HEK293 (cell line): ENCODE results near the gene TIRAP.

Experiments
- CTCF ChIA-PET: fragments of 350-600 bp; formaldehyde crosslinking; extraction: SDS; loops from one replicate; lab custom pipeline; 2021; ENCODE audit warnings: antibody characterized with exemption; lab: Yijun Ruan, JAX
- POLR2A ChIA-PET: fragments of 300-600 bp; formaldehyde crosslinking; extraction: SDS; loops from one replicate; lab custom pipeline; 2020; ENCODE audit warnings: antibody characterized with exemption, inconsistent platforms; lab: Yijun Ruan, JAX
- H3K27ac ChIP-seq: fragments of 200-500 bp; sonication (Bioruptor generic); 2 replicates; pipeline ENCODE4 v1.5.1; 2014; ENCODE audit warnings: low read depth, low read length, control low read depth, inconsistent platforms; ENCODE audit errors: extremely low read depth
- H3K36me3 ChIP-seq, 2 experiments: fragments of 200-500 bp in 1 of 2; sonication (Bioruptor generic) in 1 of 2; 1 replicate in 1 of 2; 2 replicates in 1 of 2; pipeline ENCODE4 v1.5.1; 2014 to 2017; ENCODE audit warnings: inconsistent platforms in 2 of 2, low read length in 2 of 2; ENCODE audit not compliant: control insufficient read depth in 2 of 2, insufficient read depth in 1 of 2
- H3K4me1 ChIP-seq: fragments of 200-500 bp; sonication (Bioruptor generic); 2 replicates; pipeline ENCODE4 v1.5.1; 2014; ENCODE audit warnings: mild to moderate bottlenecking, low read length, inconsistent platforms; ENCODE audit not compliant: control insufficient read depth, insufficient read depth
- H3K4me3 ChIP-seq: 2 replicates; pipeline ENCODE4 v1.5.1; 2011; ENCODE audit warnings: low read depth, mild to moderate bottlenecking, control low read depth, low read length, moderate library complexity
- H3K9me3 ChIP-seq: fragments of 200-500 bp; sonication (Bioruptor generic); 2 replicates; pipeline ENCODE4 v1.5.1; 2014; ENCODE audit warnings: low read depth, low read length, inconsistent platforms; ENCODE audit not compliant: control insufficient read depth, insufficient read depth
- ATF2 ChIP-seq: fragments of 450-650 bp; formaldehyde crosslinking; IDR thresholded peaks from 2 replicates; pipeline ENCODE4 v1.5.1; 2016; ENCODE audit warnings: missing biosample characterization, missing genetic modification characterization, low read depth
- PBX3 ChIP-seq: sonication (generic); formaldehyde crosslinking; IDR thresholded peaks from 2 replicates; pipeline ENCODE4 v1.8.1; 2022; ENCODE audit warnings: mild to moderate bottlenecking, moderate library complexity, missing genetic modification reagents
- PRDM1 ChIP-seq: fragments of 450-650 bp; formaldehyde crosslinking; IDR thresholded peaks from 2 replicates; pipeline ENCODE4; 2016; ENCODE audit warnings: missing biosample characterization, missing genetic modification characterization
- PRDM10 ChIP-seq: fragments of 450-650 bp; formaldehyde crosslinking; IDR thresholded peaks from 2 replicates; pipeline ENCODE4 v1.5.1; 2016; ENCODE audit warnings: missing biosample characterization, missing genetic modification characterization
- SCRT2 ChIP-seq: fragments of 450-650 bp; formaldehyde crosslinking; IDR thresholded peaks from 2 replicates; pipeline ENCODE4 v1.5.1; 2016; ENCODE audit warnings: missing biosample characterization, missing genetic modification characterization
- TCF7L2 ChIP-seq: IDR thresholded peaks from 2 replicates; pipeline ENCODE4 v1.6.1; 2011; ENCODE audit warnings: low read depth, mild to moderate bottlenecking, inconsistent platforms, low read length, moderate library complexity, borderline replicate concordance
- WT1 ChIP-seq: fragments of 450-650 bp; formaldehyde crosslinking; IDR thresholded peaks from 2 replicates; pipeline ENCODE4 v1.5.1; 2016; ENCODE audit warnings: missing biosample characterization, missing genetic modification characterization
- ZBTB20 ChIP-seq: fragments of 450-650 bp; formaldehyde crosslinking; IDR thresholded peaks from 2 replicates; pipeline ENCODE4 v1.5.1; 2016; ENCODE audit warnings: missing biosample characterization, missing genetic modification characterization
- ZBTB21 ChIP-seq: fragments of 450-650 bp; formaldehyde crosslinking; IDR thresholded peaks from 2 replicates; pipeline ENCODE4 v1.5.1; 2017; ENCODE audit warnings: missing biosample characterization, missing genetic modification characterization
- ZBTB6 ChIP-seq: fragments of 450-650 bp; formaldehyde crosslinking; IDR thresholded peaks from 2 replicates; pipeline ENCODE4 v1.5.1; 2017; ENCODE audit warnings: missing biosample characterization, missing genetic modification characterization
- ZFP41 ChIP-seq: fragments of 450-650 bp; formaldehyde crosslinking; IDR thresholded peaks from 2 replicates; pipeline ENCODE4 v1.5.1; 2016; ENCODE audit warnings: missing biosample characterization, missing genetic modification characterization, borderline replicate concordance
- ZIC2 ChIP-seq: fragments of 450-650 bp; formaldehyde crosslinking; IDR thresholded peaks from 2 replicates; pipeline ENCODE4 v1.5.1; 2016; ENCODE audit warnings: missing biosample characterization, missing genetic modification characterization
- ZNF223 ChIP-seq: fragments of 450-650 bp; formaldehyde crosslinking; IDR thresholded peaks from 2 replicates; pipeline ENCODE4 v1.5.1; 2016; ENCODE audit warnings: missing biosample characterization, missing genetic modification characterization
- ZNF24 ChIP-seq: fragments of 450-650 bp; formaldehyde crosslinking; IDR thresholded peaks from 2 replicates; pipeline ENCODE4 v1.5.1; 2016; ENCODE audit warnings: missing biosample characterization, missing genetic modification characterization
- ZNF416 ChIP-seq: fragments of 450-650 bp; formaldehyde crosslinking; IDR thresholded peaks from 2 replicates; pipeline ENCODE4 v1.5.1; 2016; ENCODE audit warnings: missing biosample characterization, missing genetic modification characterization
- ZNF449 ChIP-seq: fragments of 450-650 bp; formaldehyde crosslinking; IDR thresholded peaks from 2 replicates; pipeline ENCODE4 v1.5.1; 2017; ENCODE audit warnings: missing biosample characterization, mild to moderate bottlenecking, missing genetic modification characterization, moderate library complexity
- ZNF549 ChIP-seq: fragments of 450-650 bp; IDR thresholded peaks from 2 replicates; pipeline ENCODE4 v1.5.1; 2018; ENCODE audit warnings: missing biosample characterization, missing genetic modification characterization, mild to moderate bottlenecking, inconsistent platforms, moderate library complexity
- ZNF658 ChIP-seq: fragments of 450-650 bp; formaldehyde crosslinking; IDR thresholded peaks from 2 replicates; pipeline ENCODE4; 2016; ENCODE audit warnings: missing biosample characterization, missing genetic modification characterization
- ZNF837 ChIP-seq: fragments of 450-650 bp; formaldehyde crosslinking; IDR thresholded peaks from 2 replicates; pipeline ENCODE4 v1.5.1; 2016; ENCODE audit warnings: missing biosample characterization, missing genetic modification characterization
- ZNF843 ChIP-seq: fragments of 450-650 bp; formaldehyde crosslinking; IDR thresholded peaks from 2 replicates; pipeline ENCODE4 v1.5.1; 2016; ENCODE audit warnings: missing biosample characterization, missing genetic modification characterization
- ZSCAN4 ChIP-seq: fragments of 450-650 bp; formaldehyde crosslinking; IDR thresholded peaks from 2 replicates; pipeline ENCODE4 v1.5.1; 2017; ENCODE audit warnings: missing biosample characterization, missing genetic modification characterization

TIRAP gene

GRCh38 chr11:126303623-126304456, 20.9 kb downstream of the TIRAP start, which contains the start of gene DCPS (continued):
- TF ChIP-seq ZNF549 (tag by site-specific recombination) = no peak
- TF ChIP-seq WT1 (tag by site-specific recombination) = peak; percentile 21; the same call in 1 of the 2 replicates
- TF ChIP-seq, all 188 proteins: peak for 53

GRCh38 chr11:126304457-126305075, 21.7 kb downstream of the TIRAP start:
- H3K4me3 ChIP-seq = peak overlapping the region; percentile 78
- peaks cover 0 to 13% of the 10 kb centered on the region in 2 experiments; a peak in 2 of 3 replicates for H3K36me3 ChIP-seq
- TF ChIP-seq ZNF843 (tag by site-specific recombination) (no peak), TCF7L2 (peak; percentile 52; the same call in 1 of the 2 replicates), ZBTB21 (no peak), ZSCAN4 (tag by site-specific recombination) (no peak), ZBTB20 (tag by site-specific recombination) (no peak), PRDM1 (tag by site-specific recombination) (no peak), ZBTB6 (tag by site-specific recombination) (no peak), ZFP41 (tag by site-specific recombination) (no peak), ZNF658 (tag by site-specific recombination) (no peak), PRDM10 (tag by site-specific recombination) (0 out of 2 replicates have a peak, but pooled peaks have one; percentile 11)
- no peak overlapping the region; the same call in 1 of the 2 replicates for H3K27ac ChIP-seq
- no peaks in the 10 kb centered on the region for H3K4me1 ChIP-seq
- ChIA-PET POLR2A (interaction anchor here (0.6 to 1.4 kb wide), 7 partner anchors 12 to 252 kb away, joined by 3 to 6 read pairs (median 3); partner anchors contain the start of genes FOXRED1, SRPRA and ST3GAL4), CTCF (interaction anchor here (0.6 to 0.9 kb wide), 3 partner anchors 14 to 434 kb away, joined by 3 to 4 read pairs (median 4); no protein-coding TSS in a partner anchor)
- H3K9me3 ChIP-seq = no peaks in the 10 kb centered on the region

- Histone ChIP-seq H3K4me3 (no peak overlapping the region), H3K4me1 (no peaks in the 10 kb centered on the region), H3K9me3 (no peaks in the 10 kb centered on the region), H3K36me3 (peaks cover 0 to 10% of the 10 kb centered on the region in 2 experiments; a peak in 2 of 3 replicates), H3K27ac (no peak overlapping the region)
- ChIA-PET CTCF (no interaction called here), POLR2A (no interaction called here)
- TF ChIP-seq ZNF416 (tag by site-specific recombination) (no peak), ATF2 (tag by site-specific recombination) (no peak), SCRT2 (peak; percentile 84), ZNF837 (tag by site-specific recombination) (no peak), ZNF223 (tag by site-specific recombination) (no peak), ZNF24 (tag by site-specific recombination) (no peak), ZNF449 (no peak), PBX3 (CRISPR knock-in tag) (no peak), ZIC2 (tag by site-specific recombination) (no peak)
Observed at GRCh38 chr11:126305699-126306098, 22.8 kb downstream of the TIRAP start.
